H9 (cell line): ENCODE measurements around the gene STYXL2. TPM values are rescaled to one million over a fixed set of nuclear protein-coding genes. Genes with fewer than 3 reads are reported as not detected.

ENCODE experiments used
- DNase-seq: peaks from one replicate; pipeline ENCODE4 v3.0.0-alpha.2; 2017
- H2AFZ ChIP-seq: one replicate; pipeline ENCODE4 v1.6.1; 2013; ENCODE audit warnings: mild to moderate bottlenecking, low read length, control low read depth, moderate library complexity
- H2AK5ac ChIP-seq: 2 replicates; pipeline ENCODE4 v1.6.1; 2013; ENCODE audit warnings: low read length, control low read depth, mixed read lengths; ENCODE audit not compliant: insufficient read length
- H2BK120ac ChIP-seq: one replicate; pipeline ENCODE4 v1.6.1; 2013; ENCODE audit warnings: low read depth, mild to moderate bottlenecking, low read length, control low read depth, inconsistent platforms; ENCODE audit not compliant: poor library complexity, severe bottlenecking
- H2BK12ac ChIP-seq: 2 replicates; pipeline ENCODE4 v1.6.1; 2013; ENCODE audit warnings: low read length, control low read depth, mixed read lengths, low read depth; ENCODE audit not compliant: insufficient read length
- H2BK15ac ChIP-seq: 2 replicates; pipeline ENCODE4 v1.6.1; 2013; ENCODE audit warnings: low read depth, low read length, control low read depth
- H2BK20ac ChIP-seq: one replicate; pipeline ENCODE4 v1.6.1; 2013; ENCODE audit warnings: low read depth, mild to moderate bottlenecking, low read length, control low read depth, inconsistent platforms; ENCODE audit not compliant: poor library complexity, severe bottlenecking
- H2BK5ac ChIP-seq: 2 replicates; pipeline ENCODE4 v1.6.1; 2013; ENCODE audit warnings: low read length, control low read depth, mixed read lengths; ENCODE audit not compliant: insufficient read length
- H3K14ac ChIP-seq: 2 replicates; pipeline ENCODE4 v1.6.1; 2013; ENCODE audit warnings: low read length, control low read depth; ENCODE audit not compliant: insufficient read depth
- H3K18ac ChIP-seq: 2 replicates; pipeline ENCODE4 v1.6.1; 2013; ENCODE audit warnings: low read depth, mild to moderate bottlenecking, mixed read lengths, low read length, control low read depth; ENCODE audit not compliant: insufficient read length
- H3K23ac ChIP-seq: 2 replicates; pipeline ENCODE4 v1.6.1; 2013; ENCODE audit warnings: low read length, control low read depth, mixed read lengths, low read depth; ENCODE audit not compliant: insufficient read length
- H3K23me2 ChIP-seq: 2 replicates; pipeline ENCODE4 v1.6.1; 2013; ENCODE audit warnings: low read depth, mild to moderate bottlenecking, mixed read lengths, low read length, control low read depth; ENCODE audit not compliant: insufficient read length, poor library complexity, severe bottlenecking
- H3K27ac ChIP-seq: 2 replicates; pipeline ENCODE4 v1.5.1; 2013; ENCODE audit warnings: low read length, control low read depth, mixed read lengths, low read depth; ENCODE audit not compliant: insufficient read length
- H3K27me3 ChIP-seq: 2 replicates; pipeline ENCODE4 v1.6.1; 2013; ENCODE audit warnings: low read length, control low read depth, inconsistent platforms; ENCODE audit not compliant: insufficient read depth
- H3K4ac ChIP-seq: 2 replicates; pipeline ENCODE4 v1.6.1; 2013; ENCODE audit warnings: low read depth, mild to moderate bottlenecking, control low read depth, inconsistent platforms, low read length, moderate library complexity
- H3K4me1 ChIP-seq: 2 replicates; pipeline ENCODE4 v1.6.1; 2013; ENCODE audit warnings: low read length, control low read depth, inconsistent platforms; ENCODE audit not compliant: insufficient read depth
- H3K4me2 ChIP-seq: 2 replicates; pipeline ENCODE4 v1.6.1; 2013; ENCODE audit warnings: low read length, control low read depth, mixed read lengths; ENCODE audit not compliant: insufficient read length, insufficient read depth
- H3K56ac ChIP-seq: 2 replicates; pipeline ENCODE4 v1.6.1; 2013; ENCODE audit warnings: low read depth, mild to moderate bottlenecking, mixed read lengths, low read length, control low read depth; ENCODE audit not compliant: insufficient read length
- H3K79me1 ChIP-seq: 2 replicates; pipeline ENCODE4 v1.6.1; 2013; ENCODE audit warnings: low read depth, mild to moderate bottlenecking, moderate library complexity, low read length, control low read depth, inconsistent platforms; ENCODE audit not compliant: insufficient read depth, poor library complexity, severe bottlenecking
- H3K79me2 ChIP-seq: 2 replicates; pipeline ENCODE4 v1.6.1; 2013; ENCODE audit warnings: low read length, control low read depth, inconsistent platforms; ENCODE audit not compliant: insufficient read depth
- H3K9ac ChIP-seq: 2 replicates; pipeline ENCODE4 v1.6.1; 2013; ENCODE audit warnings: low read length, control low read depth, mixed read lengths; ENCODE audit not compliant: insufficient read length; ENCODE audit errors: extremely low read depth
- H3K9me3 ChIP-seq: one replicate; pipeline ENCODE4 v1.6.1; 2013; ENCODE audit warnings: low read depth, low read length, inconsistent platforms; ENCODE audit not compliant: control insufficient read depth
- H3T11ph ChIP-seq: one replicate; pipeline ENCODE4 v1.6.1; 2013; ENCODE audit warnings: mild to moderate bottlenecking, low read length, control low read depth, inconsistent platforms
- H4K20me1 ChIP-seq: one replicate; pipeline ENCODE4 v1.6.1; 2013; ENCODE audit not compliant: control insufficient read depth, insufficient read length, insufficient read depth
- H4K5ac ChIP-seq: 2 replicates; pipeline ENCODE4 v1.6.1; 2013; ENCODE audit warnings: low read depth, mild to moderate bottlenecking, mixed read lengths, low read length, control low read depth; ENCODE audit not compliant: insufficient read length
- H4K8ac ChIP-seq: replicated peaks from 2 replicates; pipeline ENCODE4 v1.6.1; 2013; ENCODE audit warnings: low read length, control low read depth, mixed read lengths, low read depth; ENCODE audit not compliant: insufficient read length
- H4K91ac ChIP-seq: 2 replicates; pipeline ENCODE4 v1.6.1; 2013; ENCODE audit warnings: low read depth, mild to moderate bottlenecking, moderate library complexity, mixed read lengths, low read length, control low read depth; ENCODE audit not compliant: insufficient read length
- H3K27ac Mint-ChIP-seq, 3 experiments: 2 replicates in 2 of 3; 3 replicates in 1 of 3; pipeline ENCODE4 v1.8.0; 2020 to 2021; ENCODE audit warnings: mixed read lengths in 3 of 3, mild to moderate bottlenecking in 1 of 3, moderate library complexity in 1 of 3
- H3K27me3 Mint-ChIP-seq: 2 replicates; pipeline ENCODE4 v1.8.0; 2021; ENCODE audit warnings: low read depth, mild to moderate bottlenecking, moderate library complexity, mixed read lengths
- H3K36me3 Mint-ChIP-seq, 3 experiments: 2 replicates in 2 of 3; 3 replicates in 1 of 3; pipeline ENCODE4 v1.8.0; 2020 to 2021; ENCODE audit warnings: low read depth in 3 of 3, mixed read lengths in 3 of 3; ENCODE audit not compliant: insufficient read depth in 1 of 3
- H3K4me1 Mint-ChIP-seq, 2 experiments: 2 replicates each; pipeline ENCODE4 v1.8.0; 2020; ENCODE audit warnings: mixed read lengths in 2 of 2
- H3K4me3 Mint-ChIP-seq, 2 experiments: 2 replicates in 1 of 2; 3 replicates in 1 of 2; pipeline ENCODE4 v1.8.0; 2020 to 2021; ENCODE audit warnings: mild to moderate bottlenecking in 2 of 2, mixed read lengths in 2 of 2, moderate library complexity in 1 of 2
- H3K9me3 Mint-ChIP-seq, 2 experiments: 2 replicates in 1 of 2; 3 replicates in 1 of 2; pipeline ENCODE4 v1.8.0; 2020; ENCODE audit warnings: mild to moderate bottlenecking in 2 of 2, mixed read lengths in 2 of 2, moderate library complexity in 1 of 2
- WGBS: extraction: QIAGEN DNeasy Blood & Tissue Kit; methylation state at CpG from one replicate; pipeline ENCODE4 v1.1.7; 2013; ENCODE audit warnings: missing lambda C conversion rate, low lambda C conversion rate, mixed read lengths; ENCODE audit not compliant: insufficient read length; ENCODE audit errors: extremely low coverage; 5-methylcytosine and 5-hydroxymethylcytosine counted together
- total RNA-seq: library from RNA; stranded (reverse); gene quantifications from 2 replicates; pipeline ENCODE4 v1.2.1, GENCODE V29; 2021
- TF ChIP-seq, protein P1 (sequence below): fragments of 200-600 bp; sonication (generic); conservative IDR thresholded peaks from 3 replicates; pipeline ENCODE4 v1.8.0; 2021; ENCODE audit warnings: antibody characterized with exemption, mild to moderate bottlenecking

STYXL2 gene
- total RNA-seq, 1 experiment from 2014 or later = 0.09 TPM

DNA sequence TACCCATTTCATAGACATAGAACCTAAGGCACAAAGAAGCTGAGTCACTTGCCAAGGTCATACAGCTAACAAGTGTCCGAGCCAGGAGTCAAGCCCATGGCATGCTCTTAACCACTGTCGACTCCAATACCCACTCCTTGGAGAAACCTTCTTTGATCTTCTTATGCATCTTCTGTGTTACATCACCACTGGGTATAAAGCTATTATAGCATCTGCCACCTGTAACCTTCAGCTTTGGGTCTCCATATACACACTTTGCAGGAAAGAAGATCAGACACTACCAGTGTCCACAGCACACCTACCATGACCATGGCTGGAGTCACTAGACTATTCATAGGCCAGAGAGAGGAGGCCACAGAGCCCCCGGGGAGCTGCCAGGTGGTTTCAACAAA lies 32.8 kb upstream of the STYXL2 start:
- H2AK5ac ChIP-seq = no peak overlapping the region
- H3K4me1 Mint-ChIP-seq = peaks cover 8 to 12% of the 10 kb centered on the region in 2 experiments
- H2BK5ac ChIP-seq = no peak overlapping the region
- no peak overlapping the region for H3K23ac ChIP-seq
- no peaks in the 10 kb centered on the region for H3K9me3 Mint-ChIP-seq
- no peak overlapping the region for H2BK20ac ChIP-seq
- no CpG with 5 or more reads among the region's 3 CpGs for WGBS
- 0 out of 7 replicates have a peak overlapping the region, but pooled peaks of 1 of the 3 experiments have one; percentile 23 for H3K27ac Mint-ChIP-seq
- no peaks in the 10 kb centered on the region for H4K20me1 ChIP-seq
- no peak overlapping the region for H3K9ac ChIP-seq
- no peak overlapping the region for H3K56ac ChIP-seq
- H2BK15ac ChIP-seq = no peak overlapping the region
- H3K23me2 ChIP-seq = no peaks in the 10 kb centered on the region
- H2BK12ac ChIP-seq = no peak overlapping the region
- H3K27ac ChIP-seq = no peak overlapping the region
- no peak overlapping the region for H4K5ac ChIP-seq
- H3K79me1 ChIP-seq = no peaks in the 10 kb centered on the region
- no peak for DNase-seq
- no peak overlapping the region for H3K4me3 Mint-ChIP-seq
- H3T11ph ChIP-seq = no peak overlapping the region
- no peaks in the 10 kb centered on the region for H3K9me3 ChIP-seq
- TF ChIP-seq, protein P1, sequence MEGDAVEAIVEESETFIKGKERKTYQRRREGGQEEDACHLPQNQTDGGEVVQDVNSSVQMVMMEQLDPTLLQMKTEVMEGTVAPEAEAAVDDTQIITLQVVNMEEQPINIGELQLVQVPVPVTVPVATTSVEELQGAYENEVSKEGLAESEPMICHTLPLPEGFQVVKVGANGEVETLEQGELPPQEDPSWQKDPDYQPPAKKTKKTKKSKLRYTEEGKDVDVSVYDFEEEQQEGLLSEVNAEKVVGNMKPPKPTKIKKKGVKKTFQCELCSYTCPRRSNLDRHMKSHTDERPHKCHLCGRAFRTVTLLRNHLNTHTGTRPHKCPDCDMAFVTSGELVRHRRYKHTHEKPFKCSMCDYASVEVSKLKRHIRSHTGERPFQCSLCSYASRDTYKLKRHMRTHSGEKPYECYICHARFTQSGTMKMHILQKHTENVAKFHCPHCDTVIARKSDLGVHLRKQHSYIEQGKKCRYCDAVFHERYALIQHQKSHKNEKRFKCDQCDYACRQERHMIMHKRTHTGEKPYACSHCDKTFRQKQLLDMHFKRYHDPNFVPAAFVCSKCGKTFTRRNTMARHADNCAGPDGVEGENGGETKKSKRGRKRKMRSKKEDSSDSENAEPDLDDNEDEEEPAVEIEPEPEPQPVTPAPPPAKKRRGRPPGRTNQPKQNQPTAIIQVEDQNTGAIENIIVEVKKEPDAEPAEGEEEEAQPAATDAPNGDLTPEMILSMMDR = no peak
- H4K8ac ChIP-seq = no peak overlapping the region
- H2AFZ ChIP-seq = no peak overlapping the region
- no peaks in the 10 kb centered on the region for H3K36me3 Mint-ChIP-seq
- no peaks in the 10 kb centered on the region for H3K4me1 ChIP-seq
- H3K4me2 ChIP-seq = no peak overlapping the region
- no peak overlapping the region for H2BK120ac ChIP-seq
- no peak overlapping the region for H4K91ac ChIP-seq
- H3K18ac ChIP-seq = no peak overlapping the region
- no peak overlapping the region for H3K14ac ChIP-seq
- peaks cover 1% of the 10 kb centered on the region; the same call in 1 of the 2 replicates for H3K27me3 Mint-ChIP-seq
- no peak overlapping the region for H3K4ac ChIP-seq
- H3K79me2 ChIP-seq = no peaks in the 10 kb centered on the region
- no peaks in the 10 kb centered on the region for H3K27me3 ChIP-seq
